Fibroblast of lung (primary cell): ENCODE data around the gene HMG20A. TPM values are rescaled to one million over a fixed set of nuclear protein-coding genes. Genes with fewer than 3 reads are reported as not detected.
A peak's percentile ranks its signal among the peaks of the same experiment; 100 is the strongest.

Experiments
- DNase-seq, 2 donors: peaks; one replicate each; pipeline versions ENCODE4 v3.0.0 to v3.0.0-alpha.2; 2010; ENCODE audit warnings: low read depth in 2 of 2
- H2AFZ ChIP-seq: 2 replicates; pipeline ENCODE4 v1.5.1; 2012; ENCODE audit warnings: low read length, control low read depth, inconsistent platforms
- H3K27ac ChIP-seq: 2 replicates; pipeline ENCODE4 v1.5.1; 2011; ENCODE audit warnings: low read length, control low read depth; ENCODE audit not compliant: insufficient read depth
- H3K27me3 ChIP-seq: 2 replicates; pipeline ENCODE4 v1.5.1; 2011; ENCODE audit warnings: mild to moderate bottlenecking, low read length; ENCODE audit not compliant: control insufficient read depth, insufficient read depth
- H3K36me3 ChIP-seq: 2 replicates; pipeline ENCODE4 v1.5.1; 2011; ENCODE audit warnings: low read length; ENCODE audit not compliant: control insufficient read depth, insufficient read depth
- H3K4me1 ChIP-seq: 2 replicates; pipeline ENCODE4 v1.5.1; 2011; ENCODE audit warnings: low read length; ENCODE audit not compliant: control insufficient read depth, insufficient read depth; ENCODE audit errors: extremely low read depth
- H3K4me2 ChIP-seq: 2 replicates; pipeline ENCODE4 v1.5.1; 2011; ENCODE audit warnings: low read length, control low read depth; ENCODE audit not compliant: insufficient read depth; ENCODE audit errors: extremely low read depth
- H3K4me3 ChIP-seq, 4 experiments: fragments of 200-600 bp in 1 of 4; sonication (generic) in 1 of 4; replicated peaks in 1 of 4; 2 replicates each; pipeline ENCODE4 v1.5.1; 2011 to 2016; ENCODE audit warnings: low read length in 4 of 4, low read depth in 3 of 4, mild to moderate bottlenecking in 3 of 4, control low read depth in 2 of 4, inconsistent platforms in 1 of 4, mixed read lengths in 1 of 4; ENCODE audit not compliant: insufficient read depth in 1 of 4; ENCODE audit errors: control extremely low read depth in 1 of 4
- H3K79me2 ChIP-seq: 2 replicates; pipeline ENCODE4 v1.5.1; 2012; ENCODE audit warnings: mild to moderate bottlenecking, low read length, inconsistent platforms; ENCODE audit not compliant: control insufficient read depth, insufficient read depth
- H3K9ac ChIP-seq: 2 replicates; pipeline ENCODE4 v1.5.1; 2011; ENCODE audit warnings: mild to moderate bottlenecking, low read length, control low read depth; ENCODE audit not compliant: insufficient read depth
- H3K9me3 ChIP-seq: 2 replicates; pipeline ENCODE4 v1.5.1; 2012; ENCODE audit warnings: low read depth, low read length; ENCODE audit not compliant: control insufficient read depth, insufficient read depth
- H4K20me1 ChIP-seq: 2 replicates; pipeline ENCODE4 v1.5.1; 2011; ENCODE audit warnings: low read length; ENCODE audit not compliant: control insufficient read depth, insufficient read depth; ENCODE audit errors: extremely low read depth
- CTCF ChIP-seq, 2 donors: IDR thresholded peaks in 1 of 2; conservative IDR thresholded peaks in 1 of 2; 1 replicate in 1 of 2; 2 replicates in 1 of 2; pipeline ENCODE4 v1.5.1; 2011 to 2012; ENCODE audit warnings: low read length in 2 of 2, control low read depth in 1 of 2, inconsistent platforms in 1 of 2, low read depth in 1 of 2, mild to moderate bottlenecking in 1 of 2
- EZH2 ChIP-seq: IDR thresholded peaks from 2 replicates; pipeline ENCODE4 v1.5.1; 2012; ENCODE audit warnings: low read length, control low read depth, mild to moderate bottlenecking; ENCODE audit errors: missing control alignments
- polyA plus RNA-seq, 2 donors: library from polyadenylated mRNA; depleted of rRNA in 1 of 2; stranded (reverse) in 1 of 2; unstranded in 1 of 2; fragments of >200 nt; gene quantifications; 2 replicates each; pipeline ENCODE4 v1.2.1, GENCODE V29; 2011 to 2012; ENCODE audit warnings: missing spikeins in 1 of 2
- total RNA-seq: library from RNA; depleted of rRNA; stranded (reverse); fragments of >200 nt; gene quantifications from 2 replicates; pipeline ENCODE4 v1.2.1, GENCODE V29; 2014

HMG20A gene
- total and polyA plus RNA-seq, 2 donors (not counting 1 experiment from before 2014, with no cell fraction given): 26.3 to 38.0 TPM

GRCh38 chr15:77457191-77457904 lies 36.7 kb downstream of the HMG20A start:
- H3K79me2 ChIP-seq: no peaks in the 10 kb centered on the region
- no peak overlapping the region for H3K4me2 ChIP-seq
- H3K36me3 ChIP-seq: no peaks in the 10 kb centered on the region
- TF ChIP-seq CTCF (conservative IDR thresholded peaks at IDR 0.05 in 1 of 2, IDR thresholded peaks at IDR 0.05 in 1 of 2; ENCODE audit: low read depth in 1 of 2, low read length in 2 of 2): no peak
- no peak for TF ChIP-seq EZH2
- H4K20me1 ChIP-seq: no peaks in the 10 kb centered on the region
- H3K27ac ChIP-seq: peak overlapping the region; percentile 3
- peaks cover 22% of the 10 kb centered on the region for H3K4me1 ChIP-seq
- H2AFZ ChIP-seq: no peak overlapping the region
- H3K4me3 ChIP-seq: no peak overlapping the region
- no peaks in the 10 kb centered on the region for H3K9me3 ChIP-seq
- peak; percentile 22 to 40 for DNase-seq
- H3K9ac ChIP-seq: no peak overlapping the region
- H3K27me3 ChIP-seq: no peaks in the 10 kb centered on the region

GRCh38 chr15:77457905-77458265 lies 37.2 kb downstream of the HMG20A start:
- peak; percentile 54 to 75 for DNase-seq
- no peaks in the 10 kb centered on the region for H4K20me1 ChIP-seq
- no peaks in the 10 kb centered on the region for H3K36me3 ChIP-seq
- peaks cover 22% of the 10 kb centered on the region for H3K4me1 ChIP-seq
- no peak for TF ChIP-seq EZH2
- no peak for TF ChIP-seq CTCF (conservative IDR thresholded peaks at IDR 0.05 in 1 of 2, IDR thresholded peaks at IDR 0.05 in 1 of 2; ENCODE audit: low read depth in 1 of 2, low read length in 2 of 2)
- no peak overlapping the region for H3K9ac ChIP-seq
- no peaks in the 10 kb centered on the region for H3K79me2 ChIP-seq
- H3K27ac ChIP-seq: peak overlapping the region; percentile 3
- H3K9me3 ChIP-seq: no peaks in the 10 kb centered on the region
- H3K4me2 ChIP-seq: no peak overlapping the region
- H2AFZ ChIP-seq: no peak overlapping the region
- no peak overlapping the region for H3K4me3 ChIP-seq
- no peaks in the 10 kb centered on the region for H3K27me3 ChIP-seq

- H3K27me3 ChIP-seq: no peaks in the 10 kb centered on the region
- DNase-seq: no peak
- no peaks in the 10 kb centered on the region for H3K79me2 ChIP-seq
- H4K20me1 ChIP-seq: no peaks in the 10 kb centered on the region
- no peak overlapping the region for H3K4me2 ChIP-seq
- no peak overlapping the region for H2AFZ ChIP-seq
- peaks cover 22% of the 10 kb centered on the region for H3K4me1 ChIP-seq
- TF ChIP-seq CTCF (conservative IDR thresholded peaks at IDR 0.05 in 1 of 2, IDR thresholded peaks at IDR 0.05 in 1 of 2; ENCODE audit: low read depth in 1 of 2, low read length in 2 of 2) (no peak), EZH2 (no peak)
- H3K36me3 ChIP-seq: no peaks in the 10 kb centered on the region
- H3K9me3 ChIP-seq: no peaks in the 10 kb centered on the region
- no peak overlapping the region for H3K9ac ChIP-seq
- H3K27ac ChIP-seq: no peak overlapping the region
- H3K4me3 ChIP-seq: no peak overlapping the region
These were observed 38.3 kb downstream of the HMG20A start for GRCh38 chr15:77459031-77459430.
